GM18873 (cell line): Measurements from ENCODE around the gene PIP4K2C.
"Not testable (repeated sequence)": the region's sequence is repeated elsewhere in the genome, so short reads cannot be mapped to it uniquely, and the experiment has no call there.

Experiments
- ATAC-seq: cut with Tn5 transposase; IDR thresholded peaks from one replicate; pipeline ENCODE4 v1.9.1; 2021; ENCODE audit warnings: mild to moderate bottlenecking, moderate library complexity, moderate number of reproducible peaks; ENCODE audit not compliant: unreplicated experiment, low FRiP score

Gene PIP4K2C

DNA sequence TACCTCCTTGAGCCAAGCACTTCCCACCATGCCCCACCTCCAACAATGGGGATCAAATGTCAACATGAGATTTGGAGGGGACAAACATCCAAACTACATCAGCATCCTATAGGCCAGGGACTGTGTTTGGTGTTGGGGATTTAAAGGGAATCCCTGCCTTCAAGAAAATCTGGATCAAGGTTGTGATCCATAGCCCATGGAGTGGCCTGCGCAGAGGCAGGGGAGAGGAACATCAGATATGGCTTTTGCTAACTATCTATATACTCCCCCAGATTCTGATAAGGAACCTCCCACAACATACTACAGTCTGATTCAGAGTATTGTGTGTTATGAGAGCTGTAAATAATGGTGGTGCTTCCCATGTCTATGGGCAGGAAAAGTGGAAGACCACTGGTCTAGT is 36.1 kb upstream of the PIP4K2C start:
- no peak for ATAC-seq

DNA sequence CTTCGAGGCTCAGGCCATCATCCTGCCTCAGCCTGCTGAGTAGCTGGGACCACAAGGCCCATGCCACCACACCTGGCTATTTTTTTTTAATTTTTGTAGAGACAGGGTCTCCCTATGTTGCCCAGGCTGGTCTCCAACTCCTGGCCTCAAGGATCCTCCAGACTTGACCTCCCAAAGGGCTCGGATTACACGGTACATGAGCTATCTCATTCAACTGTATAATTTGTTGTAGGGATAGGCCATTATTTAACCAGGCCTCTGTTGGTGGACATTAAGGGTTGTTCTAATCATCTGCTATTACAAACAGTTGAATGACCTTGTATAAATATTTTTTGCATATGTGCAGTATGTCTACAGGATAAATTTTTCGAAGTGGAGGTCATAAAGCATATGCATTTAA is 32.1 kb upstream of the PIP4K2C start:
- no peak for ATAC-seq

DNA sequence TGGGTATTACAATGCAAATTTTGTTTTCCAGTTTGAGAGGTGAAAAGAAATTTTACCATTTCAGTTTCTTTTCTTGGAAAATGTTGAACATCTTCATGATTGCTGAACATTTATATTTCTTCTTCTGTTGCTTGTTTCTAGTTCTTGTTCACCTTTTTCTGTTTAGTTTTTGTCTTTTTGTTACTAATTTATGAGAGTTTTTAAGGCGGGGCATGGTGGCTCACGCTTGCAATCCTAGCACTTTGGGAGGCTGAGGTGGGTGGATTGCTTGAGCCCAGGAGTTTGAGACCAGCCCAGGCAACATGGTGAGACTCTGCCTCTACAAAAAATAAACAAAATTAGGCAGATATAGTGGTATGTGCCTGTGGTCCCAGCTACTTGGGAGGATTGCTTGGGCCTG is 30.5 kb upstream of the PIP4K2C start:
- ATAC-seq = no peak

DNA sequence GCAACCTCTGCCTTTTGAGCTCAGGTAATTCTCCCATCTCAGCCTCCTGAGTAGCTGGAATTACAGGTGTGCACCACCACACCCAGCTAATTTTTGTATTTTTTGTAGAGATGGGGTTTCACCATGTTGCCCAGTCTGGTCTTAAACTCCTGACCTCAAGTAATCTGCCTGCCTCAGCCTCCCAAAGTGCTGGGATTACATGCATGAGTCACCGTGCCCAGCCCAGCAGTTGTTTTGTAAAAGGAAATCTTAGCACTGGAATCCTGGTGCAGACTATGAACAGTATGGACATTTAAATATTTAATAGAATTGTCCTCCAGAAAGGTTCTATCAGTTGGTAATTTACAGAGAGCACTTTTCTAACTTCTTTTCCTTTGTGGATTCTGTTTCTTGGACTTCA is 29.9 kb upstream of the PIP4K2C start:
- ATAC-seq = not testable (repeated sequence)

DNA sequence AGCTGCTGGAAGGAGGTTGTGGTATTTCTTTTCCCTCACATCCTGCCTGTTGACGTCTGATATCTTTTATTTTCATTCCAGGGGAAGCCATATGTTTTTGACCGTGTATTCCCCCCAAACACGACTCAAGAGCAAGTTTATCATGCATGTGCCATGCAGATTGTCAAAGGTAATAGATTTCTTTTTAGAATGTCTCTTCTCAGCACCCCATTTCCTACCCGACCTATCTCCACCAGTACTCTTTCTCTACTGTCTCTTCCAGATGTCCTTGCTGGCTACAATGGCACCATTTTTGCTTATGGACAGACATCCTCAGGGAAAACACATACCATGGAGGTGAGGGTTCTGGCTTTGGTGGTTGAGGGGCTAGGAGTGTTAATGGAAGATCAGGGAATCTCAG is 27.6 kb upstream of the PIP4K2C start:
- ATAC-seq = no peak

DNA sequence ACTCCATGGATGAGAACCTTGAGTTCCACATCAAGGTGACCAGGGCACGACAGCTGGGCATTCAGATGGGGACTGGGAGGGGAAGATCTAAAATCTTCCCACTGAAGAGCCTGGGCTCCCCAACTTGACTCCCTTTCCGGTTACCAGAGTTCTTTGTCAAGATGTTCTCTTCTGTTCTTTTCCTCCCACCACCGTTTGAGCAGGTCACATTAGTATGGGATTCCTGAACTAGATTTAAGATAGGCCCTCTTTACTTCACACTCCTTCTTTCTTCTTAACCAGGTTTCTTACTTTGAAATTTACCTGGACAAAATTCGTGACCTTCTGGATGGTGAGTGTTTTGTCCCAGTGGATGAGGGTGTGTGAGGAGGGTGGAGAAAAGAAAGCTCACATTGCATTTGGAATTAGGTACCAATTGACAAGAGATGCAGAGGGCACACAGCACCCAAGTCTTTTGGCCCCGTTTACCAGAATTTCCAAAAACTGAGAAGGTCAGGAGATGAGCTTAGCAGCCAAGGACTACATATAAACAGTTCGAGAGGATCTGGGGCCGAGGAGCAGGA is 26.7 kb upstream of the PIP4K2C start:
- no peak for ATAC-seq

DNA sequence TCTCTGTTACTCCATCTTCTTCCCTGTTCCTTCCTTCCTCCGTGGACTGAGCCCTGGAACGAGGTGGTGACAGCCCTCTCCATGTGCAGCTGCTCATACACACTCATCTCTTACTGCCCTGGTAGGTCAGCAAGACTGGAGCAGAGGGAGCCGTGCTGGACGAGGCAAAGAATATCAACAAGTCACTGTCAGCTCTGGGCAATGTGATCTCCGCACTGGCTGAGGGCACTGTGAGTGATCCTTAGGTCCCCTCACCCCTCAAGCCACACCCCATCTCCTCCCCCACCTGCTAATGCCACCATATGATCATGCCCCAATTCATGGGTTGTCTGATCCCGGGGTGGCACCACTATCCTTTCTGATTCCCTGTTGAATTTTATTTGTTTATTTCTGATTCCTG is 22.2 kb upstream of the PIP4K2C start:
- ATAC-seq = no peak

DNA sequence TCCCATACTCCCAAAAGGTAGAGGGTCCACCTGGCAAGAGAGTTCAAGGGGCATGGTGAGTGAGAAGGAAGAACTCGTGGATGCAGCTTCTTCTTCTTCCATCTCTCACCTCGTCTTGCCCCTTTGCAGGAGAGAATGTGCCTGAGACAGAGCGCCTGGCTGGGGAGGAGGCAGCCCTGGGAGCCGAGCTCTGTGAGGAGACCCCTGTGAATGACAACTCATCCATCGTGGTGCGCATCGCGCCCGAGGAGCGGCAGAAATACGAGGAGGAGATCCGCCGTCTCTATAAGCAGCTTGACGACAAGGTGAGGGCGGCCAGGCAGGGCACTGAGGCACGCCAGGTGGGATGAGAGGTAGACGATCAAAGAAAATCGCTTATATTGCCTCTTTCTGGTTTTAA is 21.1 kb upstream of the PIP4K2C start:
- ATAC-seq = no peak

DNA sequence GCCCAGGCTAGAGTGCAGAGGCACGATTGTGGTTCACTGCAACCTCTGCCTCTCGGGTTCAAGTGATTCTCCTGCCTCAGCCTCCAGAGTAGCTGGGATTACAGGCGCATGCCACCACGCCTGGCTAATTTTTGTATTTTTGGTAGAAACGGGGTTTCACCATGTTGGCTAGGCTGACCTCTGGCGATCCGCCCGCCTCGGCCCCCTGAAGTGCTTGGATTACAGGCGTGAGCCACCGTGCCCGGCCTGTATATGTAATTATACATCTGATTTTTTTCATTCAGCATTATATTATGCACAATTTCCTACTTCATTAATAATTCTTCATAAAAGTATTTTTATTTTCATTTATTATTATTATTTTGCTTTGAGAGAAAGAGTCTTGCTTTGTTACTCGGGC is 20.6 kb upstream of the PIP4K2C start:
- ATAC-seq = not testable (repeated sequence)

DNA sequence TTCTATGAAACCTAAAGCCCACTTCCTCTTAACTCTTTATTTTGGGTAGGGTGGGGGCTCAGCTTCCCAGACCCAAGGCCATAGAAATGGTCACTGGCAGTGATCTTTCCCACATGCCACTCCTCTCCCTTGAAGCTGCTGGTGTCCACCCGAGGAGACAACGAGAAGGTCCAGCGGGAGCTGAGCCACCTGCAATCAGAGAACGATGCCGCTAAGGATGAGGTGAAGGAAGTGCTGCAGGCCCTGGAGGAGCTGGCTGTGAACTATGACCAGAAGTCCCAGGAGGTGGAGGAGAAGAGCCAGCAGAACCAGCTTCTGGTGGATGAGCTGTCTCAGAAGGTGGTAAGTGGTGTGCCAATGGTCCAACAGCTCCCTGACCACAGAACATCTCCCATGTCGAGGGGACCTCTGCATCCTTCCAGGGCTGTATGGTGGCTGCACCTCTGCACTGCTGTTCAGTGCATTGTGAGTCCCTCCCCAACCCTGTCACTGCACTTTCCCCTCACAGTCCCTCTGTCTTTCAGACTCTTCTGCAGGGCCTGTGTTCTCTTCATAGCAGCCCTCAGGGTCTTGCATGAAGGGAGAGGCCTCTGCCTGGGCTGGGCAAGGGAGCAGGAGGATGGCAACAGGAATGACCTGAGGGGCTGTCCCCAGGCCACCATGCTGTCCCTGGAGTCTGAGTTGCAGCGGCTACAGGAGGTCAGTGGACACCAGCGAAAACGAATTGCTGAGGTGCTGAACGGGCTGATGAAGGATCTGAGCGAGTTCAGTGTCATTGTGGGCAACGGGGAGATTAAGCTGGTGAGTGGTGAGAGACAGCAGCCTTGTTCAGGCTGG is 18.8 kb upstream of the PIP4K2C start:
- no peak for ATAC-seq

DNA sequence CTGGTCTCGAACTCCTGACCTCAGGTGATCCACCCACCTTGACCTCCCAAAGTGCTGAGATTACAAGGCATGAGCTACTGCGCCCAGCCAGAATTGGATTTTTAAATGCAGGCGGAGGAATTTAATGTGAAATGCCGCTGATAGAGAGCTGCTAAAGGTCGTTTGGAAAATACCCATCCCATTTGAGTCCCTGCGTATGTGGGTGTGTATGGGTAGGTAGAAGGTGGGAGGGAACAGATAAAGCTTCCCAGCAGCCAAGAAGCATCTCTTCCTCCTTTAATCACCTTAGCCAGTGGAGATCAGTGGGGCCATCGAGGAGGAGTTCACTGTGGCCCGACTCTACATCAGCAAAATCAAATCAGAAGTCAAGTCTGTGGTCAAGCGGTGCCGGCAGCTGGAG is 16.2 kb upstream of the PIP4K2C start:
- no peak for ATAC-seq

DNA sequence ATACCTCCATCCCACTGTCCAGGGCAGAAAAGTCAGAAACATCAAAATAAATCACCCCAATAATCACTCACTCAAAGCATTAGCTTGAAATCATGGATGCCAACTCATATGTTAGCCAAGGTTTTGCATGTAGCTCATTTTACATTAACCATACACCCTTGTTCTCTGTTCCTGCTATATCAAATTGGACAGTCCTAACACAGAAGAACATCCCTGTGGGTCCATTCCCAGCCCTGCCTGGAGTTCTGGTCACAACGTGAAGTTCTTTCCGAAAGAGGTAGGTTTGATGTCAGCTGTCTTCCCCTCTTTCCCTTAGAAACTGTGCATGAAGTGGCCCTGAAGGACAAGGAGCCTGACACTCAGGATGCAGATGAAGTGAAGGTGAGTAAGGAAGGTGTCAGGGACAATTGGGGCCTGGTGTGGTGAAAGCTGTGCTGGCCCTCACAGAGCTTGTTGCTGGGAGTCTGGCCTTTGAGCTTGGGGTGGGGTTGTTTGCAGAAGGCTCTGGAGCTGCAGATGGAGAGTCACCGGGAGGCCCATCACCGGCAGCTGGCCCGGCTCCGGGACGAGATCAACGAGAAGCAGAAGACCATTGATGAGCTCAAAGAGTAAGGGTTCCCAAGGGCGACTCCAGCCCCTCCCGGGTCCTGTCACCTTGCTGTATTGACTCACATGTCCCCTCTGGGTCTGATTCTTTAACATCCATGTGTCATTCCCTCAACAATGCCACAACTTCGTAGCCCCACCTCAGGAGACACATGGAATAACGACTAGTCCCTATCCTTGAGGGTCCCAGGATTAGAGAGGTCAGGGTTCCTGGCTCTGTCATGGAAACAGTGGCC is 15.0 kb upstream of the PIP4K2C start:
- no peak for ATAC-seq

DNA sequence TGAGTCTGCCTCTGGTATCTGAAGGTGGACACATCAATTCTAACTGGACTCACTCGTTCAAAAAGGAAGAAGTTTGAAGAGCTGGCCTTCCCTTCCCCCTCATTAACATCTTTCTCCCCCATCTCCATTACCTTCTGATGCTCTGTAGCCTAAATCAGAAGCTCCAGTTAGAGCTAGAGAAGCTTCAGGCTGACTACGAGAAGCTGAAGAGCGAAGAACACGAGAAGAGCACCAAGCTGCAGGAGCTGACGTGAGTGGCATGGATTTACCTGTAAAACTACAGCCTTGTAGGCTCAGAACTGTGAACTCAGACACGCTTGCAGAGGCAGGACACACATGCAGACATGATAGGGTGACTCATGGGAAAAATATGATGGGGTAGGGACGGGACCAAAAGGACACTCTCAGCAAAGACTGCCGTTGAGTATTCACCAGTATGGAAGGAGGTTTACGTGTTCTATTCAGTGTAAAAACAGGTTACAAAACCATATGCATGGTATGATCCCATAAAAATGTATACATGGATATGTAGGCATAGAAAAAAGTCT is 14.3 kb upstream of the PIP4K2C start:
- no peak for ATAC-seq

DNA sequence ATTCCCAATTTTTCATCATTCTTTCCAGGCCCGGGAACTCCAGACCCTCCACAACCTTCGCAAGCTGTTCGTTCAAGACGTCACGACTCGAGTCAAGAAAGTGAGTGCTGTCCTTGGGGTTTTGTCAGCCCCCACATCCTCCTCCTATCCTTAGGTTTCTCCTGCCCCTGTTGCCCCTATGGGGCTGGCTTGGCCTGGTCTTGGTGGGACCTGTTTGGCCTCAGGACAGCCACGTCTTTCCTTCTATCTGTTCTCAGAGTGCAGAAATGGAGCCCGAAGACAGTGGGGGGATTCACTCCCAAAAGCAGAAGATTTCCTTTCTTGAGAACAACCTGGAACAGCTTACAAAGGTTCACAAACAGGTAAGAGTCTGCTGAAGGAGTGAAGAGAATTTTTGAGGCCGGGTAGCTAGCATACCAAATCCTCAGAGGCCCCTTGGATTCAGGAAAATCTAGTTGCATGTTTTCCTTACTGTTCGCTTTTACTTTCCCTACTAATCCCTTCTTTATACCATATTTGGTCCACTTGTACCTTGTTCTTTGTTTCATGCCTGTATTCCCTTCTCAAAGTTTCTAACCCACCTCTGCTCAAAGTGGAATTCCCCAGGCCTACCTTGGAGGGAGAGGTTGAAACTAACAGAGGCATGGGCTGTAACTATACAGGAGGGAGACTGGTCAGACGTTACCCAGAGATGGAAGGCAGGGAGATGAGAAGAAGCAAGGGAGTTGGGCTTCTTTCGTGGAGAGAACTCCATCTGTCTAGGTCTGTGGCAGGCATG is 12.8 kb upstream of the PIP4K2C start:
- ATAC-seq = no peak

DNA sequence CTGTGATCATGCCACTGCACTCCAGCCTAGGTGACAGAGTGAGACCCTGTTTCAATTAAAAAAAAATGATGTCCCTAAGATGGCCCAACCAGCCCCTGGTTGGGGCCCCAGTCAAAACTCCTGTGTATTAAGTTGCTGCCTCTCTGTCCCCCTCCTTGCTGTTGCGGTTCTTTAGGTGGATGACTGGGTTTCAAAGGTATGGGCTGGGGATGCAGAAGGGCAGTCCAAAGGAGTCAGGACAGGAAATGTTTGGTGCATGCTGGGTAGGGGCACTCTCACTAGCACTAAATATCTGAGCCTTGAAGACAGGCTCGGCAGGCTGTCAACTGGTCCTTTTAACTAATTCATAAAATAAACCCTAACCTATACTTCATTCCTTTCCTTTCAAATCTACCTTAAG is 12.0 kb upstream of the PIP4K2C start:
- no peak for ATAC-seq

DNA sequence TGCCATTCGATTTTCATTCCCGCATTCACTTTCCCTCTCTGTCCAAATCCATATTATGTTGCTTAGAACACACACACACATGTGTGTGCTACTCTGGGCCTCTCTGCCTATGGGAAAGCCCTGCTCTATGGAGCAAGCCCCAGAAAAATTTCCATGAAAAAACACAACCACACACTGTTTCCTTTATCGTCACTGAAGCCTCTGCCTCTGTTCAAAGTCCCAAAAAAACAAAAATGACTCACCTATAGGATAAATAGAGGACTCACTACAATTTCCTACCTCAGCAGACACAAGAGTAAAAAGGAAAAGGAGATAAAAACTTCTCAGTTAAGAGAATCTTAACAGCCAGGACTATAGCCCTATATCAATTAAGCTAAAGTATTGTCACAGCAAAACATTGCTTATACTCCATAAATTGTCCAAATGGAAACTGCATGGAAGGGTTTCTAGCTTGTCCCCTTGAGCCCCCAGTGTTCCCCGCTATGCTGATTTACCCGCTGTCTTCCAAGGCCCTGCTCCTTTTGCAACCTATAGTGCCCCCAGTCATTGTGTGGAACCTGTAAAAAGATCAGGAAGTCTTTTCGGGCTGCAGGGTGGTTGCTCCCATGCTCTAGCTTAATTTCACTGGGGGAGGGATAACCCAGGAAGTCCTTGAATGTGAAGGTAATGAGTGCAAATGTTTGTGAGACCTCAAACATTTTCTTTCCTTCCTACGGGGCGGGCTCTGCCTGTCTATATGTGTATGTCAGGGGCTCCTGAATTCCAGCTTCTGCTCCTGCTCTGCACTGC is 11.1 kb upstream of the PIP4K2C start:
- ATAC-seq = no peak

DNA sequence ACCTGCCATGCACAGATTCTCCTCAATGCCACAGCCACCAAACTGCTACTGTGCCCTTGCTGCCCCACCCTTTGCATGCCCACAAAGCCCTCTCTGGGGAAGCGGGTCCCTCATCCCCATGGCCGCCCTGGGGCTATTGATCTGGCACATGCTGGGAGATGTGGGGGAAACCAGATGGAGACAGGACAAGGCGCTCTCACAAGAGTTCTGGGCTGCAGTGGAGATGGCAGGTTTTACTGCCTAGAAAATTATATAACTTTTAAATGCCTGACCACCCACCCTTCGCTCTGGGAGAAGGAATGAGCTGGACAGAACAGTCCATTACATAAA is 10.6 kb upstream of the PIP4K2C start:
- no peak for ATAC-seq

DNA sequence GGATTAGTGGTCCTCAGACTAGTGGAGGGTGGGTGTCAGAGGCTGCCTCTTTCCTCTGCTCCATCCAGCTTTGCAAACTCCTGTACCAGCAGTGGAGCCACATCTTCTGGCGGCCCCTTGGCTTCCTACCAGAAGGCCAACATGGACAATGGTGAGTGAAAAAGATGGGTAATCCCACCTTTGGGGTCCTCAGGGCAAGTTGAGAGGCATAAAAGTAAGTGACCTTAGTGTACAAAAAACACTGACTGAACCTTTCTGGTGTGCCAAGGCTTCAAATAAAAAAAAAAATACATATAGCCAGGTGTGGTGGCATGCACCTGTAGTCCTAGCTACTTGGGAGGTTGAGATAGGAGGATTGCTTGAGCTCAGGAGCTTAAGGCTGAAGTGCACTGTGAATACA is 9.2 kb upstream of the PIP4K2C start:
- no peak for ATAC-seq

DNA sequence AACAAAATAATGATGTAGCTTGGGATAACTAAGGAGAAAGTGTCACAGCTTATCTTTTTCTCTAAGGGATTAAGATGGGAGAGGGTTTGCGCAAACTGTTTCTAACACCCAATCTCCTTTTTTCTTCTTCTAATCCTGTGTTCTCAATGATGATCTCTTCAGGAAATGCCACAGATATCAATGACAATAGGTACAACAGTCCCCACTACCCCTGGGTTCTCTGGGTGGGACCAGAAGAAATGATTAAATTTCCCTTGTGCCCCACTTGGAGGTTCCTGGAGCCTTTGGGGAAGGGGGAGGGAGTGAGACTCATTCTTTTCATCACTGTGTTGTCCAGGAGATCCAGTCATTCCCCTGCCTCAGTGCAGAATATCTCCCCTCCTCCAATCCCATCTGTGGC is 8.6 kb upstream of the PIP4K2C start:
- no peak for ATAC-seq
